Islet of Langerhans (tissue), 1 donor: ENCODE results near the gene CEBPA.

Source experiments
- FAIRE-seq: peaks from one replicate; lab custom pipeline; 2011; peaks lifted over from hg19 to GRCh38; lab: Jason Lieb, UNC

The CEBPA gene

GRCh38 chr19:33302175-33302973 is at the start of gene CEBPA:
Gene CEBPA (minus strand): TSS chr19:33302534. CDS start chr19:33302414, 120 bp downstream.
- FAIRE-seq = no peak

GRCh38 chr19:33350538-33351309 is 48.4 kb upstream of the CEBPA start:
- FAIRE-seq = no peak

- no peak for FAIRE-seq
Measured at GRCh38 chr19:33349319-33350289, 47.3 kb upstream of the CEBPA start.

GRCh38 chr19:33348301-33349010 is 46.1 kb upstream of the CEBPA start:
- no peak for FAIRE-seq

GRCh38 chr19:33347300-33347699 is 45.0 kb upstream of the CEBPA start:
- FAIRE-seq = no peak

- FAIRE-seq = no peak
Measured at GRCh38 chr19:33346665-33347064, 44.3 kb upstream of the CEBPA start.

GRCh38 chr19:33345163-33345562 is 42.8 kb upstream of the CEBPA start:
- no peak for FAIRE-seq

- FAIRE-seq = no peak
Measured at GRCh38 chr19:33344573-33344925, 42.2 kb upstream of the CEBPA start.

GRCh38 chr19:33343859-33344572 is 41.7 kb upstream of the CEBPA start:
- no peak for FAIRE-seq

- FAIRE-seq = no peak
Measured at GRCh38 chr19:33343301-33343700, 41.0 kb upstream of the CEBPA start.

GRCh38 chr19:33340991-33341390 is 38.7 kb upstream of the CEBPA start:
- FAIRE-seq = no peak

GRCh38 chr19:33339016-33339984 is 37.0 kb upstream of the CEBPA start:
- no peak for FAIRE-seq

GRCh38 chr19:33335446-33335845 is 33.1 kb upstream of the CEBPA start:
- FAIRE-seq = no peak

- FAIRE-seq = no peak
Measured at GRCh38 chr19:33334271-33334670, 31.9 kb upstream of the CEBPA start.

GRCh38 chr19:33333642-33334041 is 31.3 kb upstream of the CEBPA start:
- no peak for FAIRE-seq

- no peak for FAIRE-seq
Measured at GRCh38 chr19:33333151-33333550, 30.8 kb upstream of the CEBPA start.

GRCh38 chr19:33332248-33332647 is 29.9 kb upstream of the CEBPA start:
- FAIRE-seq = no peak

GRCh38 chr19:33329736-33330135 is 27.4 kb upstream of the CEBPA start:
- no peak for FAIRE-seq

- FAIRE-seq = no peak
Measured at GRCh38 chr19:33329060-33329459, 26.7 kb upstream of the CEBPA start.

GRCh38 chr19:33325920-33326319 is 23.6 kb upstream of the CEBPA start:
- FAIRE-seq = no peak
